ENCODE data around the gene GAPDH. TPM values are rescaled to one million over a fixed set of nuclear protein-coding genes. Genes with fewer than 3 reads are reported as not detected.

GAPDH gene
- polyA plus RNA-seq, 1 of the 3 experiments (the other 2 are of a cell fraction) = 8,077 TPM

DNA sequence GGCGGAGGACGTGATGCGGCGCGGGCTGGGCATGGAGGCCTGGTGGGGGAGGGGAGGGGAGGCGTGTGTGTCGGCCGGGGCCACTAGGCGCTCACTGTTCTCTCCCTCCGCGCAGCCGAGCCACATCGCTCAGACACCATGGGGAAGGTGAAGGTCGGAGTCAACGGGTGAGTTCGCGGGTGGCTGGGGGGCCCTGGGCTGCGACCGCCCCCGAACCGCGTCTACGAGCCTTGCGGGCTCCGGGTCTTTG is 303 bp downstream of the GAPDH start:
- ChIA-PET CTCF (interaction anchor here (1.0 to 9.4 kb wide), 5 partner anchors 18 to 111 kb away, joined by 4 to 228 read pairs (median 5); partner anchors contain the start of genes IFFO1 and MRPL51), POLR2A (interaction anchor here (0.6 to 2.8 kb wide), 16 partner anchors 16 to 410 kb away, joined by 3 to 30 read pairs (median 6); partner anchors contain the start of genes MRPL51, NOP2, TAPBPL and USP5)
- Histone ChIP-seq H3K4me1 (ENCODE audit: control insufficient read depth in 1 of 2, insufficient read depth in 2 of 2, low read depth in 1 of 2, low read length in 1 of 2) (peaks cover 15 to 34% of the 10 kb centered on the region in 2 experiments; a peak in 3 of 4 replicates), H3K27me3 (ENCODE audit: insufficient read depth) (no peaks in the 10 kb centered on the region), H4K20me1 (ENCODE audit: insufficient read depth) (peaks cover 52% of the 10 kb centered on the region), H3K79me2 (ENCODE audit: insufficient read depth) (peaks cover 62% of the 10 kb centered on the region), H3K4me3 (ENCODE audit: low read depth in 2 of 2, low read length in 1 of 2) (peak overlapping the region; percentile 93 to 97), H3K9me2 (no peaks in the 10 kb centered on the region), H3K4me2 (peak overlapping the region; percentile 100), H3K36me3 (replicated peaks in 1 of 2; ENCODE audit: control insufficient read depth in 1 of 2, insufficient read depth in 2 of 2, low read length in 1 of 2) (peaks cover 48 to 51% of the 10 kb centered on the region in 2 experiments), H2AFZ (ENCODE audit: low read depth) (no peak overlapping the region), H3K9ac (peak overlapping the region; percentile 99), H3K9me3 (no peaks in the 10 kb centered on the region), H3F3A (replicated peaks; ENCODE audit: insufficient read depth) (peaks cover 87% of the 10 kb centered on the region), H3K27ac (ENCODE audit: low read depth in 2 of 2, low read length in 1 of 2) (peak overlapping the region; percentile 95 to 96)
- no CpG with 5 or more reads among the region's 25 CpGs for WGBS (ENCODE audit: low lambda C conversion rate)
- no peak for DNase-seq
- TF ChIP-seq SMC3 (IDR thresholded peaks at IDR 0.05; ENCODE audit: low read depth, low read length) (no peak), FOXM1 (IDR thresholded peaks at IDR 0.05; ENCODE audit: low read depth) (no peak), GATA2 (CRISPR knock-in tag; IDR thresholded peaks at IDR 0.05) (no peak), MXI1 (IDR thresholded peaks at IDR 0.05; ENCODE audit: low read depth, low read length) (no peak), YY1 (IDR thresholded peaks at IDR 0.05; ENCODE audit: low read depth) (no peak), FOSL2 (IDR thresholded peaks at IDR 0.05; ENCODE audit: borderline replicate concordance, low read depth) (no peak), NRF1 (IDR thresholded peaks at IDR 0.05; ENCODE audit: low read depth, low read length) (no peak), POLR2AphosphoS5 (IDR thresholded peaks at IDR 0.05; ENCODE audit: low read depth, low read length) (no peak), NFIC (IDR thresholded peaks at IDR 0.05; ENCODE audit: borderline replicate concordance) (no peak), GABPA (IDR thresholded peaks at IDR 0.05; ENCODE audit: low read depth) (no peak), RXRA (IDR thresholded peaks at IDR 0.05; ENCODE audit: borderline replicate concordance, low read depth) (no peak), RCOR1 (IDR thresholded peaks at IDR 0.05; ENCODE audit: low read length) (no peak)
- TF ChIP-seq, protein P1, sequence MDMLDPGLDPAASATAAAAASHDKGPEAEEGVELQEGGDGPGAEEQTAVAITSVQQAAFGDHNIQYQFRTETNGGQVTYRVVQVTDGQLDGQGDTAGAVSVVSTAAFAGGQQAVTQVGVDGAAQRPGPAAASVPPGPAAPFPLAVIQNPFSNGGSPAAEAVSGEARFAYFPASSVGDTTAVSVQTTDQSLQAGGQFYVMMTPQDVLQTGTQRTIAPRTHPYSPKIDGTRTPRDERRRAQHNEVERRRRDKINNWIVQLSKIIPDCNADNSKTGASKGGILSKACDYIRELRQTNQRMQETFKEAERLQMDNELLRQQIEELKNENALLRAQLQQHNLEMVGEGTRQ (IDR thresholded peaks at IDR 0.05; ENCODE audit: borderline replicate concordance, low read depth, low read length) = no peak
- TF ChIP-seq, protein P2, sequence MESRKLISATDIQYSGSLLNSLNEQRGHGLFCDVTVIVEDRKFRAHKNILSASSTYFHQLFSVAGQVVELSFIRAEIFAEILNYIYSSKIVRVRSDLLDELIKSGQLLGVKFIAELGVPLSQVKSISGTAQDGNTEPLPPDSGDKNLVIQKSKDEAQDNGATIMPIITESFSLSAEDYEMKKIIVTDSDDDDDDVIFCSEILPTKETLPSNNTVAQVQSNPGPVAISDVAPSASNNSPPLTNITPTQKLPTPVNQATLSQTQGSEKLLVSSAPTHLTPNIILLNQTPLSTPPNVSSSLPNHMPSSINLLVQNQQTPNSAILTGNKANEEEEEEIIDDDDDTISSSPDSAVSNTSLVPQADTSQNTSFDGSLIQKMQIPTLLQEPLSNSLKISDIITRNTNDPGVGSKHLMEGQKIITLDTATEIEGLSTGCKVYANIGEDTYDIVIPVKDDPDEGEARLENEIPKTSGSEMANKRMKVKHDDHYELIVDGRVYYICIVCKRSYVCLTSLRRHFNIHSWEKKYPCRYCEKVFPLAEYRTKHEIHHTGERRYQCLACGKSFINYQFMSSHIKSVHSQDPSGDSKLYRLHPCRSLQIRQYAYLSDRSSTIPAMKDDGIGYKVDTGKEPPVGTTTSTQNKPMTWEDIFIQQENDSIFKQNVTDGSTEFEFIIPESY (IDR thresholded peaks at IDR 0.05; ENCODE audit: borderline replicate concordance, low read depth) = no peak
- TF ChIP-seq, protein P3, sequence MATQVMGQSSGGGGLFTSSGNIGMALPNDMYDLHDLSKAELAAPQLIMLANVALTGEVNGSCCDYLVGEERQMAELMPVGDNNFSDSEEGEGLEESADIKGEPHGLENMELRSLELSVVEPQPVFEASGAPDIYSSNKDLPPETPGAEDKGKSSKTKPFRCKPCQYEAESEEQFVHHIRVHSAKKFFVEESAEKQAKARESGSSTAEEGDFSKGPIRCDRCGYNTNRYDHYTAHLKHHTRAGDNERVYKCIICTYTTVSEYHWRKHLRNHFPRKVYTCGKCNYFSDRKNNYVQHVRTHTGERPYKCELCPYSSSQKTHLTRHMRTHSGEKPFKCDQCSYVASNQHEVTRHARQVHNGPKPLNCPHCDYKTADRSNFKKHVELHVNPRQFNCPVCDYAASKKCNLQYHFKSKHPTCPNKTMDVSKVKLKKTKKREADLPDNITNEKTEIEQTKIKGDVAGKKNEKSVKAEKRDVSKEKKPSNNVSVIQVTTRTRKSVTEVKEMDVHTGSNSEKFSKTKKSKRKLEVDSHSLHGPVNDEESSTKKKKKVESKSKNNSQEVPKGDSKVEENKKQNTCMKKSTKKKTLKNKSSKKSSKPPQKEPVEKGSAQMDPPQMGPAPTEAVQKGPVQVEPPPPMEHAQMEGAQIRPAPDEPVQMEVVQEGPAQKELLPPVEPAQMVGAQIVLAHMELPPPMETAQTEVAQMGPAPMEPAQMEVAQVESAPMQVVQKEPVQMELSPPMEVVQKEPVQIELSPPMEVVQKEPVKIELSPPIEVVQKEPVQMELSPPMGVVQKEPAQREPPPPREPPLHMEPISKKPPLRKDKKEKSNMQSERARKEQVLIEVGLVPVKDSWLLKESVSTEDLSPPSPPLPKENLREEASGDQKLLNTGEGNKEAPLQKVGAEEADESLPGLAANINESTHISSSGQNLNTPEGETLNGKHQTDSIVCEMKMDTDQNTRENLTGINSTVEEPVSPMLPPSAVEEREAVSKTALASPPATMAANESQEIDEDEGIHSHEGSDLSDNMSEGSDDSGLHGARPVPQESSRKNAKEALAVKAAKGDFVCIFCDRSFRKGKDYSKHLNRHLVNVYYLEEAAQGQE (IDR thresholded peaks at IDR 0.05; ENCODE audit: low read depth, low read length) = no peak
